ENCODE data around the gene PPIG. TPM values are rescaled to one million over a fixed set of nuclear protein-coding genes. Genes with fewer than 3 reads are reported as not detected.

The PPIG gene
- total and polyA plus RNA-seq, 12 donors = 15.4 to 111 (median 47.9) TPM

GRCh38 chr2:169647496-169647895 is 63.3 kb downstream of the PPIG start:
- Histone ChIP-seq H3K9me3 (replicated peaks in 1 of 3) (no peaks in the 10 kb centered on the region), H3K4me1 (replicated peaks in 1 of 2) (no peaks in the 10 kb centered on the region), H3K4me3 (no peak overlapping the region), H3K36me3 (replicated peaks in 1 of 2) (no peaks in the 10 kb centered on the region), H3K27me3 (no peaks in the 10 kb centered on the region), H3K27ac (no peak overlapping the region)
- 96 to 100% (median 98%) methylated on average over 2 of the region's 2 CpGs for WGBS, 4 donors
- no peak for DNase-seq
- no peak for TF ChIP-seq POLR2A (IDR thresholded peaks at IDR 0.05)
- no peak for TF ChIP-seq CTCF (IDR thresholded peaks at IDR 0.05)
- intact Hi-C loops (cut with DNase I) = no loop called here

- Histone ChIP-seq H3K4me3 (no peak overlapping the region), H3K36me3 (replicated peaks in 1 of 2) (no peaks in the 10 kb centered on the region), H3K27ac (no peak overlapping the region), H3K4me1 (replicated peaks in 1 of 2) (no peaks in the 10 kb centered on the region), H3K9me3 (replicated peaks in 1 of 3) (no peaks in the 10 kb centered on the region), H3K27me3 (no peaks in the 10 kb centered on the region)
- TF ChIP-seq POLR2A (IDR thresholded peaks at IDR 0.05) (no peak), CTCF (IDR thresholded peaks at IDR 0.05) (no peak)
- DNase-seq = no peak
- intact Hi-C loops (cut with DNase I) = no loop called here
- WGBS, 4 donors = 54 to 89% (median 75%) methylated on average over 1 of the region's 1 CpG
These were observed 65.1 kb downstream of the PPIG start for GRCh38 chr2:169649278-169649677.

- intact Hi-C loops (cut with DNase I) = no loop called here
- no peaks in the 10 kb centered on the region for H3K36me3 ChIP-seq (replicated peaks in 1 of 2)
- no peak for TF ChIP-seq CTCF (IDR thresholded peaks at IDR 0.05)
- H3K9me3 ChIP-seq (replicated peaks in 1 of 3) = no peaks in the 10 kb centered on the region
- no peak overlapping the region for H3K27ac ChIP-seq
- H3K4me1 ChIP-seq (replicated peaks in 1 of 2) = no peaks in the 10 kb centered on the region
- no peak for DNase-seq
- H3K27me3 ChIP-seq = no peaks in the 10 kb centered on the region
- H3K4me3 ChIP-seq = no peak overlapping the region
- WGBS, 4 donors = 67 to 86% (median 74%) methylated on average over 3 of the region's 3 CpGs
These were observed 69.5 kb downstream of the PPIG start for GRCh38 chr2:169653636-169654035.

GRCh38 chr2:169656164-169656563 is 72.0 kb downstream of the PPIG start:
- TF ChIP-seq POLR2A (IDR thresholded peaks at IDR 0.05) = no peak
- no peak for TF ChIP-seq CTCF (IDR thresholded peaks at IDR 0.05)
- 57 to 76% (median 71%) methylated on average over 3 of the region's 3 CpGs for WGBS, 4 donors
- no peak for DNase-seq
- Histone ChIP-seq H3K27ac (no peak overlapping the region), H3K9me3 (replicated peaks in 1 of 3) (no peaks in the 10 kb centered on the region), H3K4me3 (no peak overlapping the region), H3K27me3 (no peaks in the 10 kb centered on the region), H3K36me3 (replicated peaks in 1 of 2) (no peaks in the 10 kb centered on the region), H3K4me1 (replicated peaks in 1 of 2) (no peaks in the 10 kb centered on the region)
- intact Hi-C loops (cut with DNase I) = no loop called here

All from adrenal gland (tissue), 12 donors.